ENCODE data around the gene ZNF276. TPM values are rescaled to one million over a fixed set of nuclear protein-coding genes. Genes with fewer than 3 reads are reported as not detected.

The ZNF276 gene
- total and polyA plus RNA-seq, 2 of the 8 experiments (the other 6 are each of a cell fraction or from before 2014, with no cell fraction given): 6.4 to 9.3 TPM

GRCh38 chr16:89711601-89712273 lies 9.6 kb upstream of the ZNF276 start (continued):
- TF ChIP-seq POLR2A (IDR thresholded peaks at IDR 0.05; ENCODE audit: control extremely low read depth in 1 of 2, low read depth in 2 of 2, low read length in 2 of 2) (peak in 1 of 2 experiments; percentile 79; a peak in 2 of 3 replicates), POU5F1 (IDR thresholded peaks at IDR 0.05; ENCODE audit: low read depth, low read length) (no peak), TBP (IDR thresholded peaks at IDR 0.05; ENCODE audit: low read depth, low read length) (peak; percentile 81), SRF (IDR thresholded peaks at IDR 0.05; ENCODE audit: low read depth, low read length) (no peak), CREB1 (IDR thresholded peaks at IDR 0.05) (no peak), KDM4A (IDR thresholded peaks at IDR 0.05; ENCODE audit: low read depth, low read length, severe bottlenecking) (peak; percentile 92), SIN3A (conservative IDR thresholded peaks at IDR 0.05 in 1 of 2, IDR thresholded peaks at IDR 0.05 in 1 of 2; ENCODE audit: low read depth in 1 of 2, low read length in 2 of 2) (peak in 1 of 2 experiments; percentile 63; a peak in 2 of 4 replicates), CBX8 (IDR thresholded peaks at IDR 0.05; ENCODE audit: borderline replicate concordance, low read depth, low read length) (no peak), RBBP5 (IDR thresholded peaks at IDR 0.05; ENCODE audit: borderline replicate concordance, low read depth, low read length) (no peak), CTCF (IDR thresholded peaks at IDR 0.05; ENCODE audit: control extremely low read depth in 1 of 3, insufficient read depth in 1 of 3, low read depth in 1 of 3, low read length in 3 of 3) (no peak), PHF8 (conservative IDR thresholded peaks at IDR 0.05; ENCODE audit: low read depth, low read length) (peak; percentile 77), SAP30 (IDR thresholded peaks at IDR 0.05; ENCODE audit: insufficient read depth, insufficient replicate concordance, low read length) (no peak), SIRT6 (IDR thresholded peaks at IDR 0.05; ENCODE audit: low read length) (no peak), CBX5 (IDR thresholded peaks at IDR 0.05; ENCODE audit: low read depth, low read length) (no peak), ATF2 (IDR thresholded peaks at IDR 0.05; ENCODE audit: low read length) (no peak), HDAC6 (IDR thresholded peaks at IDR 0.05; ENCODE audit: low read depth, low read length) (no peak), MAFK (IDR thresholded peaks at IDR 0.05; ENCODE audit: low read depth, low read length) (no peak), RXRA (IDR thresholded peaks at IDR 0.05; ENCODE audit: insufficient read depth, low read depth, low read length) (no peak), SP1 (IDR thresholded peaks at IDR 0.05; ENCODE audit: low read depth, low read length) (no peak), TEAD4 (IDR thresholded peaks at IDR 0.05; ENCODE audit: low read depth, low read length) (no peak), CHD1 (IDR thresholded peaks at IDR 0.05; ENCODE audit: low read depth, low read length) (no peak)

All from H1 (cell line).